Thyroid gland (tissue), 4 donors: ENCODE results near the gene SLAMF7.

ENCODE experiments used
- POLR2A ChIP-seq, 2 donors: fragments of 450-650 bp; IDR thresholded peaks; one replicate each; pipeline ENCODE4 v1.6.1; 2017; ENCODE audit warnings: antibody characterized with exemption in 2 of 2, mild to moderate bottlenecking in 2 of 2, moderate library complexity in 1 of 2
- TF ChIP-seq, protein P1 (sequence below), 6 experiments: fragments of 200-600 bp in 3 of 6; fragments of 450-650 bp in 3 of 6; sonication (generic) in 3 of 6; IDR thresholded peaks; one replicate each; pipeline ENCODE4 v1.5.1; 2016 to 2019; ENCODE audit warnings: antibody characterized with exemption in 6 of 6, mild to moderate bottlenecking in 2 of 6, inconsistent platforms in 1 of 6, moderate library complexity in 1 of 6

DNA sequence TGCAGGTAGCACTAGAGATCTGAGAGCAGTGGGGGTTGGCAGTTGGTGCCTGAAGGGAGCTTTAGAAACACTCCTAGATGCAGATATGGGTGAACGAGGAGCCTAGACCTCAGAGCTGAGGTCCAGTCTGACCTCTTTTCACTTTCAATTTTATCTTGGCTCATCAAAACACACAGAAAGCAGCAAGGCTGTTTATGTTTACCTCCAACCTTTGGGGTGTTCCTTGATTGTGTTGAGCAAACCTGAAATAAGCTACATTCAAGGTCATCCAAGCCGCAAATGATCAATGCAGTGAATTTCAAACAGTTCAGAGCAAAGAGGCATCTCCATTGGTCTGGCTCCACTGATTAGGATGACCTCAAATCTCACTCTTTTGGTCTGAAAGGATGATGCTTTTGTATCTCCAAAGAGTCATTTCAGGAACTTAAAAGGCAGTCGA lies 58.2 kb downstream of the SLAMF7 start:
- TF ChIP-seq, protein P1, sequence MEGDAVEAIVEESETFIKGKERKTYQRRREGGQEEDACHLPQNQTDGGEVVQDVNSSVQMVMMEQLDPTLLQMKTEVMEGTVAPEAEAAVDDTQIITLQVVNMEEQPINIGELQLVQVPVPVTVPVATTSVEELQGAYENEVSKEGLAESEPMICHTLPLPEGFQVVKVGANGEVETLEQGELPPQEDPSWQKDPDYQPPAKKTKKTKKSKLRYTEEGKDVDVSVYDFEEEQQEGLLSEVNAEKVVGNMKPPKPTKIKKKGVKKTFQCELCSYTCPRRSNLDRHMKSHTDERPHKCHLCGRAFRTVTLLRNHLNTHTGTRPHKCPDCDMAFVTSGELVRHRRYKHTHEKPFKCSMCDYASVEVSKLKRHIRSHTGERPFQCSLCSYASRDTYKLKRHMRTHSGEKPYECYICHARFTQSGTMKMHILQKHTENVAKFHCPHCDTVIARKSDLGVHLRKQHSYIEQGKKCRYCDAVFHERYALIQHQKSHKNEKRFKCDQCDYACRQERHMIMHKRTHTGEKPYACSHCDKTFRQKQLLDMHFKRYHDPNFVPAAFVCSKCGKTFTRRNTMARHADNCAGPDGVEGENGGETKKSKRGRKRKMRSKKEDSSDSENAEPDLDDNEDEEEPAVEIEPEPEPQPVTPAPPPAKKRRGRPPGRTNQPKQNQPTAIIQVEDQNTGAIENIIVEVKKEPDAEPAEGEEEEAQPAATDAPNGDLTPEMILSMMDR (IDR thresholded peaks at IDR 0.05) = no peak
- TF ChIP-seq POLR2A (IDR thresholded peaks at IDR 0.05) = no peak
